Measurements from ENCODE around the gene GALNT1.

- TF ChIP-seq CTCF (IDR thresholded peaks at IDR 0.05; ENCODE audit: low read depth, low read length, poor library complexity, severe bottlenecking) (no peak), EZH2phosphoT487 (IDR thresholded peaks at IDR 0.05; ENCODE audit: borderline replicate concordance, low read length) (no peak)
Measured at GRCh38 chr18:35623255-35623654, 41.7 kb downstream of the GALNT1 start.
